ENCODE results near the gene FBP1.

FBP1 gene

DNA sequence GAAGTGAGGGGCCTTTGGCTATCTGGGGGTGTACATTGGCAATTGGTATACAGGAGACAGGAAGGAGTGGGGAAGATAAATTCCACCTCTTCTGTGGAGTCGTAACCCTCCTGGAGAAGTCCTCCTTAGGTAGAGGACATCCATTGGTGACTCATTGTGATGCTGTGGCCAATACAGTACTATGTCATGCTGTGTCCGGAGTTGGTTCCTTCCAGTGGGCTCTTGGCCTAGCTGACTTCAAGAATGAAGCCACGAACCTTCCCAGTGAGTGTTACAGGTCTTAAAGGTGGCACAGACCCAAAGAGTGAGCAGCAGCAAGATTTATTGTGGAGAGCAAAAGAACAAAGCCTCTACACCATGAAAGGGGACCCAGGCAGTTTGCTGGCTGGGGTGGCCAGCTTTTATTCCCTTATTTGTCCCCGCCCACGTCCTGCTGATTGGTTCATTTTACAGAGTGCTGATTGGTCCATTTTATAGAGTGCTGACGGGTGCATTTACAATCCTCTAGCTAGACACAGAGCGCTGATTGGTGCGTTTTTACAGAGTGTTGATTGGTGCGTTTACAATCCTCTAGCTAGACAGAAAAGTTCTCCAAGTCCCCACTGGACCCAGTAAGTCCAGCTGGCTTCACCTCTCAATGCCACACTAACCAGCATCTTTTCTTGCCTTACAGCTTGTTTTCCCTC, 37.3 kb upstream of the FBP1 start:
- Histone ChIP-seq H2BK12ac (ENCODE audit: low read length) (no peak overlapping the region), H3K9ac (ENCODE audit: low read depth, low read length, poor library complexity) (no peak overlapping the region), H3K4me1 (ENCODE audit: control insufficient read depth in 2 of 2, insufficient read depth in 1 of 2, low read depth in 1 of 2, low read length in 2 of 2) (no peaks in the 10 kb centered on the region), H3K27me3 (ENCODE audit: control insufficient read depth in 3 of 3, insufficient read depth in 3 of 3, low read depth in 1 of 3, low read length in 3 of 3) (no peaks in the 10 kb centered on the region), H3K36me3 (replicated peaks in 1 of 2; ENCODE audit: control insufficient read depth in 2 of 2, insufficient read depth in 2 of 2, low read length in 2 of 2) (no peaks in the 10 kb centered on the region), H3K27ac (replicated peaks; ENCODE audit: low read length) (no peak overlapping the region), H3K18ac (ENCODE audit: low read length) (no peak overlapping the region), H3K4ac (ENCODE audit: low read length) (no peak overlapping the region), H2AFZ (ENCODE audit: low read length) (no peak overlapping the region), H3K79me1 (ENCODE audit: low read depth, low read length) (no peaks in the 10 kb centered on the region), H2BK5ac (ENCODE audit: low read length) (no peak overlapping the region), H4K91ac (ENCODE audit: low read depth, low read length, poor library complexity) (no peak overlapping the region), H4K8ac (ENCODE audit: low read depth, low read length) (no peak overlapping the region), H2AK5ac (ENCODE audit: low read depth, low read length) (no peak overlapping the region), H2BK15ac (ENCODE audit: low read length) (no peak overlapping the region), H3K23ac (ENCODE audit: low read depth, low read length, poor library complexity) (no peak overlapping the region), H3K4me2 (ENCODE audit: insufficient read depth, low read length, poor library complexity, severe bottlenecking) (no peak overlapping the region), H2BK120ac (ENCODE audit: low read depth, low read length) (no peak overlapping the region), H3K9me3 (replicated peaks in 1 of 2; ENCODE audit: control insufficient read depth in 2 of 2, insufficient read depth in 1 of 2, low read depth in 1 of 2, low read length in 2 of 2) (no peaks in the 10 kb centered on the region), H3K4me3 (ENCODE audit: low read length in 2 of 2) (no peak overlapping the region), H3K14ac (ENCODE audit: low read length) (no peak overlapping the region)
- WGBS, 2 donors (ENCODE audit: extremely low coverage in 2 of 2, insufficient read length in 2 of 2, insufficient replicate concordance in 1 of 2) = no CpG with 5 or more reads among the region's 9 CpGs
- no peak for DNase-seq (ENCODE audit: low spot score)

DNA sequence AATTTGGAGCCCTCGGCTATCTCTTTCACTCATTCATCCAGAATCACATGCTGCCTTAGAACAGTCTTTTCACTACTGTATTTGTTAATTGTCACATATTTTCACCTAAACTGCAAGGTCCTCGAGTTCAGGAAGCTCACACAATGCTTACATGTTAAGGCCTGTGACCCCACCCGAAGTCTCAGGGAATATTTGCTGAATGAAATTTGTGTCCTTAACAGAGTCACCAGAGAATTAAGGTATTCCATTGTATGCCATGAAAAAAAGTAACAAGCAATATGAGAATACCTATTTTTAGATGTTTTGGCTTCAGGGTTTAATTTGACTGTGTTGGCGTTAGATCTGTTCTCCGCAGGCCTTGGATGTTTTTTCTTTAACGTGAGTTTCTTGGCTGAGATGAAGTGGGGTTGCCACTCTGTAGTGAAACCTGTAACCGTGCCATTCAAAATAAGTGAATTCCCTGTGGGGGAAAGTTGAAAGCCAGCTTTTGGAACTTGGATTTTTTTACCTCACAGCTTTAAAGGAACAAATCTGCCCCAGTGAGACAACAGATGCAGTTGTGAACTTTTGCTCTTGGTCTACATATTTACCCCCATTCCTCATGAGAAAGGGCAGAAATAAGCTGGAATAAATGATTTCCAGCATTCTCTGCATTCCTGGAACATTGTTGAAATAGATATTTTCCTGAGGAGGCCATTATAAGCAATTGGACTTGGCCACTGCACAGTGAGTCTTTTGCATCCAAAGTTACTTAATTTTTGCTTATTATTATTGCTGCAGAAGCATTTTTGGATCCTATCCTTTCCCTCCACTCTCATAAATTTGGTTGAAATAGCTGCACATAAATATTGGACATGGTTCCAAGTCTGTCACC, 35.9 kb upstream of the FBP1 start:
- H3K27me3 ChIP-seq (ENCODE audit: control insufficient read depth in 3 of 3, insufficient read depth in 3 of 3, low read depth in 1 of 3, low read length in 3 of 3) = no peaks in the 10 kb centered on the region
- no peak overlapping the region for H2BK12ac ChIP-seq (ENCODE audit: low read length)
- no peak overlapping the region for H3K9ac ChIP-seq (ENCODE audit: low read depth, low read length, poor library complexity)
- no peak overlapping the region for H3K4me3 ChIP-seq (ENCODE audit: low read length in 2 of 2)
- no peak overlapping the region for H2BK15ac ChIP-seq (ENCODE audit: low read length)
- H4K8ac ChIP-seq (ENCODE audit: low read depth, low read length) = no peak overlapping the region
- H3K79me1 ChIP-seq (ENCODE audit: low read depth, low read length) = no peaks in the 10 kb centered on the region
- no peak overlapping the region for H3K27ac ChIP-seq (replicated peaks; ENCODE audit: low read length)
- no peak overlapping the region for H2BK120ac ChIP-seq (ENCODE audit: low read depth, low read length)
- no peaks in the 10 kb centered on the region for H3K4me1 ChIP-seq (ENCODE audit: control insufficient read depth in 2 of 2, insufficient read depth in 1 of 2, low read depth in 1 of 2, low read length in 2 of 2)
- no peaks in the 10 kb centered on the region for H3K9me3 ChIP-seq (replicated peaks in 1 of 2; ENCODE audit: control insufficient read depth in 2 of 2, insufficient read depth in 1 of 2, low read depth in 1 of 2, low read length in 2 of 2)
- no peak overlapping the region for H3K23ac ChIP-seq (ENCODE audit: low read depth, low read length, poor library complexity)
- no peak for DNase-seq (ENCODE audit: low spot score)
- no peak overlapping the region for H2BK5ac ChIP-seq (ENCODE audit: low read length)
- H3K14ac ChIP-seq (ENCODE audit: low read length) = no peak overlapping the region
- H3K4me2 ChIP-seq (ENCODE audit: insufficient read depth, low read length, poor library complexity, severe bottlenecking) = no peak overlapping the region
- no peak overlapping the region for H2AFZ ChIP-seq (ENCODE audit: low read length)
- H3K36me3 ChIP-seq (replicated peaks in 1 of 2; ENCODE audit: control insufficient read depth in 2 of 2, insufficient read depth in 2 of 2, low read length in 2 of 2) = no peaks in the 10 kb centered on the region
- no peak overlapping the region for H2AK5ac ChIP-seq (ENCODE audit: low read depth, low read length)
- no CpG with 5 or more reads among the region's 7 CpGs for WGBS, 2 donors (ENCODE audit: extremely low coverage in 2 of 2, insufficient read length in 2 of 2, insufficient replicate concordance in 1 of 2)
- no peak overlapping the region for H3K18ac ChIP-seq (ENCODE audit: low read length)
- no peak overlapping the region for H3K4ac ChIP-seq (ENCODE audit: low read length)
- H4K91ac ChIP-seq (ENCODE audit: low read depth, low read length, poor library complexity) = no peak overlapping the region

DNA sequence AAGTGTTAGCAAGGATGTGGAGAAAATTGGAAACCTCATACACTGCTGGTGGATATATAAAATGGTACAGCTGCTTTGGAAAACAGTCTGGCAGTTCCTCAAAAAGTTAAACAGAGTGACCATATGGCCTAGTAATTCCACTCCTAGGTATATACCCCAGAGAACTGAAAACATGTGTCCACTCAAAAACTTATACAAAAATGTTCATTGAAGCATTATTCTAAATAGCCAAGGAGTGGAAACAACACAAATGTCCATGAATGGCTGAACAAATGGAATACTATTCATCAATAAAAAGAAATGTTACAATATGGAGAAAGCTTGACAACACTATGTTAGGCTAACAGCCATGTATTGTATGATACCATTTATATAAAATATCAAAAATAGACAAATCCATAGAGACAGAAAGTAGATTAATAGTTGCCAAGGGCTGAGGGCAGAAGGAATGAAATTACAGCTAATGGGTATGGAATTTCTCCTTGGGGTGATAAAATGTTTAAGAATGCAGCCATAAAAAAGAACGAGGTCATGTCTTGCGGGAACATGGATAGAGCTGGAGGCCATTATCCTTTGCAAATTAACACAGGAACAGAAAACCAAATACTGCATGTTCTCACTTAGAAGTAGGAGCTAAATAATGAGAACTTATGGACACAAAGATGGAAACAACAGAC, 33.6 kb upstream of the FBP1 start:
- Histone ChIP-seq H2BK120ac (ENCODE audit: low read depth, low read length) (no peak overlapping the region), H3K27ac (replicated peaks; ENCODE audit: low read length) (no peak overlapping the region), H3K36me3 (replicated peaks in 1 of 2; ENCODE audit: control insufficient read depth in 2 of 2, insufficient read depth in 2 of 2, low read length in 2 of 2) (no peaks in the 10 kb centered on the region), H2AFZ (ENCODE audit: low read length) (no peak overlapping the region), H3K9ac (ENCODE audit: low read depth, low read length, poor library complexity) (no peak overlapping the region), H3K79me1 (ENCODE audit: low read depth, low read length) (no peaks in the 10 kb centered on the region), H3K14ac (ENCODE audit: low read length) (no peak overlapping the region), H4K8ac (ENCODE audit: low read depth, low read length) (no peak overlapping the region), H2BK5ac (ENCODE audit: low read length) (no peak overlapping the region), H3K4me2 (ENCODE audit: insufficient read depth, low read length, poor library complexity, severe bottlenecking) (no peak overlapping the region), H3K9me3 (replicated peaks in 1 of 2; ENCODE audit: control insufficient read depth in 2 of 2, insufficient read depth in 1 of 2, low read depth in 1 of 2, low read length in 2 of 2) (no peaks in the 10 kb centered on the region), H3K4ac (ENCODE audit: low read length) (no peak overlapping the region), H2BK15ac (ENCODE audit: low read length) (no peak overlapping the region), H3K4me1 (ENCODE audit: control insufficient read depth in 2 of 2, insufficient read depth in 1 of 2, low read depth in 1 of 2, low read length in 2 of 2) (no peaks in the 10 kb centered on the region), H2AK5ac (ENCODE audit: low read depth, low read length) (no peak overlapping the region), H3K27me3 (ENCODE audit: control insufficient read depth in 3 of 3, insufficient read depth in 3 of 3, low read depth in 1 of 3, low read length in 3 of 3) (no peaks in the 10 kb centered on the region), H3K18ac (ENCODE audit: low read length) (no peak overlapping the region), H3K4me3 (ENCODE audit: low read length in 2 of 2) (no peak overlapping the region), H4K91ac (ENCODE audit: low read depth, low read length, poor library complexity) (no peak overlapping the region), H2BK12ac (ENCODE audit: low read length) (no peak overlapping the region), H3K23ac (ENCODE audit: low read depth, low read length, poor library complexity) (no peak overlapping the region)
- WGBS, 2 donors (ENCODE audit: extremely low coverage in 2 of 2, insufficient read length in 2 of 2, insufficient replicate concordance in 1 of 2) = no CpG with 5 or more reads among the region's 2 CpGs
- DNase-seq (ENCODE audit: low spot score) = no peak
